Duodenal mucosa (tissue), 2 donors: Measurements from ENCODE around the gene DCN.
"Not testable (repeated sequence)": the region's sequence is repeated elsewhere in the genome, so short reads cannot be mapped to it uniquely, and the experiment has no call there.

Experiments used
- H3K27ac ChIP-seq: one replicate; pipeline ENCODE4 v1.7.0; 2013; ENCODE audit warnings: low read depth, low read length
- H3K27me3 ChIP-seq, 2 donors: one replicate each; pipeline ENCODE4 v1.7.0; 2013; ENCODE audit warnings: low read length in 2 of 2, control low read depth in 1 of 2; ENCODE audit not compliant: insufficient read depth in 2 of 2, control insufficient read depth in 1 of 2
- H3K36me3 ChIP-seq, 2 donors: one replicate each; pipeline ENCODE4 v1.7.0; 2013; ENCODE audit warnings: low read length in 2 of 2, control low read depth in 1 of 2; ENCODE audit not compliant: insufficient read depth in 2 of 2, control insufficient read depth in 1 of 2
- H3K4me1 ChIP-seq, 2 donors: one replicate each; pipeline ENCODE4 v1.7.0; 2013; ENCODE audit warnings: low read length in 2 of 2, control low read depth in 1 of 2; ENCODE audit not compliant: insufficient read depth in 2 of 2, control insufficient read depth in 1 of 2
- H3K4me3 ChIP-seq, 2 donors: one replicate each; pipeline ENCODE4 v1.7.0; 2013; ENCODE audit warnings: low read length in 2 of 2, low read depth in 1 of 2
- H3K9ac ChIP-seq, 2 donors: one replicate each; pipeline ENCODE4 v1.7.0; 2013; ENCODE audit warnings: low read length in 2 of 2, low read depth in 1 of 2
- H3K9me3 ChIP-seq, 2 donors: one replicate each; pipeline ENCODE4 v1.7.0; 2013; ENCODE audit warnings: low read length in 2 of 2, control low read depth in 1 of 2; ENCODE audit not compliant: control insufficient read depth in 1 of 2

Gene DCN

DNA sequence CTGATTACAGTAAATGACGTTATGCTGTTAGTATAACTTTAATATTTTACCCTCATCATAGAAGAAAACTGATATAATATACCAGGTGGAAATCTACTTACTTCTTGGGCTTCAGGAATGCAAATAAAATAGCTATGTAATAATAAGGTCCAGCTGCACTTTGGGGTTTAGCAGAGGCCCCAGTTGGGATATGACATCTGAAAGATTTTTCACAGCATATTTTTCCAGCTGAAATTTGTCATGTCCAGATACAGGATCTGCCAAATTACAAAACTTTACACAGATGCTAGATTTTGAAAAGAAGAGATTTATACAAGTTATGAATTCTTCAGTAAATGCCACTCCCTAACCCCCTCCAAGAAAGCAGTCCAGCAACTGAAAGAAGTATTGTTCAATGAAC is 29.2 kb upstream of the DCN start:
- Histone ChIP-seq H3K27me3 (no peaks in the 10 kb centered on the region), H3K27ac (no peak overlapping the region), H3K9me3 (peaks cover 0 to 3% of the 10 kb centered on the region in 2 donors), H3K9ac (no peak overlapping the region), H3K36me3 (no peaks in the 10 kb centered on the region), H3K4me1 (no peaks in the 10 kb centered on the region), H3K4me3 (no peak overlapping the region)

DNA sequence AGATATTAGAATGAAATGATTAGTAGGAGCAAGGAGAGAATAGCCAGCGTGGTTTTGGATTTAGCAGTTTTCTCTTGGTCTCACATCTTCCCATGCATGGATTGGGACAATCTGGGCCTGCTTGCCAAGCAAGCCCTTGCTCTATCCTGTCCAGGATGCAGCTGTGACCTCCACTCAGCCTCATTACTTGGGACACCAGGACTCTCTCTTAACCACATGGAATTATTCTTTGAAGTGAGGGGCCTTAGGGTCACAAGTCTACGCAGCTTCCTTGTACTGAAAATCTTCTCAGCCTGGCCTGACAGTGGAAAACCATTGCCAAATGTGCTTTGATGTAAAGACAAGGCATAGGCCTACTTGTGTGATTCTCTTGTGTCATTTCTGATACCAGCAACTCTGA is 28.0 kb upstream of the DCN start:
- Histone ChIP-seq H3K9me3 (peaks cover 0 to 3% of the 10 kb centered on the region in 2 donors), H3K36me3 (no peaks in the 10 kb centered on the region), H3K4me3 (no peak overlapping the region), H3K9ac (no peak overlapping the region), H3K27ac (no peak overlapping the region), H3K27me3 (no peaks in the 10 kb centered on the region), H3K4me1 (no peaks in the 10 kb centered on the region)

DNA sequence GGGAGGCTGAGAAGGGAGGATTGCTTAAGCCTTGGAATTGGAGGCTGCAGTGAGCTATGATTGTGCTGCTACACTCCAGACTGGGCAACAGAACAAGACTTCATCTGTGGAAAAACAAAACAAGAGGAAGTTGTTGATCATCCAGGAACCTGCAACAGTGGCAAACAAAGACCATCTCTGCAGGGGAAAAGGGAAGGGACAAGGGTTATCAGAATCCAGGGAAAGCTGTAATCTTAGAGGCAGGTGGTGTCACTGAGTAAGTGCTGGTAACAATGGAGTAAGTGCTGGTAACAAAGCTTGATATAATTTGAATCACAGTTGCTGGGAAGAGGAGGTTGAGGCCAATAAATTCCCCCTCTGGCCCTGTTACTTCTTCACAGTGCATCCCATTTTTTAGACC is 27.5 kb upstream of the DCN start:
- Histone ChIP-seq H3K27me3 (no peaks in the 10 kb centered on the region), H3K27ac (no peak overlapping the region), H3K36me3 (no peaks in the 10 kb centered on the region), H3K9ac (no peak overlapping the region), H3K4me1 (no peaks in the 10 kb centered on the region), H3K9me3 (peaks cover 0 to 3% of the 10 kb centered on the region in 2 donors), H3K4me3 (no peak overlapping the region)

DNA sequence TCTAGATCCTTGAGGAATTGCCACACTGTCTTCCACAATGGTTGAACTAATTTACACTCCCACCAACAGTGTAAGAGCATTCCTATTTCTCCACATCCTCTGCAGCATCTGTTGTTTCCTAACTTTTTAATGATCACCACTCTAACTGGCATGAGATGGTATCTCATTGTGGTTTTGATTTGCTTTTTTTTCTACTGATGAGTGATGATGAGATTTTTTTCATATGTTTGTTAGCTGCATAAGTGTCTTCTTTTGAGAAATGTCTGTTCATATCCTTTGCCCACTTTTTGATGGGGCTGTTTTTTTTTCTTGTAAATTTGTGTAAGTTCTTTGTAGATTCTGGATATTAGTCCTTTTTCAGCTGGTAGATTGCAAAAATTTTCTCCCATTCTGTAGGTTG is 24.7 kb upstream of the DCN start:
- not testable (repeated sequence) for H3K9ac ChIP-seq, H3K4me3 ChIP-seq, H3K36me3 ChIP-seq, H3K9me3 ChIP-seq, H3K4me1 ChIP-seq, H3K27ac ChIP-seq, H3K27me3 ChIP-seq

DNA sequence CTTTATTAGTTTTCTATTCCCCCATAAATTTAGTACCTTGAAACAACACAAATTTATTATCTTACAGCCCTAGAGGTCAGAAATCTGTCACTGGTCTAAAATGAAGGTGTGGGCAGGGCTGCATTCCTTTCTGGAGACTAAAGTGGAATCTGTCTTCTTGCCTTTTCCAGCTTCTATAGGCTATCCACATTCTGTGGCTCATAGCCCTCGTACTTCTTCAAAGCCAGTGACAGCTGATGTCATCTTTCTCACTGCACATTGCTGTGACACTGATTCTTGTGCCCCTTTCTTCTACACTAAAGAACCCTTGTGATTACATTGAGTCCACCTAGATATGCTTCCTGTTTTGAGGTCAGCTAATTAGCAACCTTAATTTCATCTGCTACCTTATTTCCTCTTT is 23.2 kb upstream of the DCN start:
- H3K27me3 ChIP-seq, result no peaks in the 10 kb centered on the region
- H3K36me3 ChIP-seq, result no peaks in the 10 kb centered on the region
- no peak overlapping the region for H3K27ac ChIP-seq
- H3K4me1 ChIP-seq, result no peaks in the 10 kb centered on the region
- H3K9ac ChIP-seq, result no peak overlapping the region
- H3K9me3 ChIP-seq, result peaks cover 0 to 3% of the 10 kb centered on the region in 2 donors
- no peak overlapping the region for H3K4me3 ChIP-seq

DNA sequence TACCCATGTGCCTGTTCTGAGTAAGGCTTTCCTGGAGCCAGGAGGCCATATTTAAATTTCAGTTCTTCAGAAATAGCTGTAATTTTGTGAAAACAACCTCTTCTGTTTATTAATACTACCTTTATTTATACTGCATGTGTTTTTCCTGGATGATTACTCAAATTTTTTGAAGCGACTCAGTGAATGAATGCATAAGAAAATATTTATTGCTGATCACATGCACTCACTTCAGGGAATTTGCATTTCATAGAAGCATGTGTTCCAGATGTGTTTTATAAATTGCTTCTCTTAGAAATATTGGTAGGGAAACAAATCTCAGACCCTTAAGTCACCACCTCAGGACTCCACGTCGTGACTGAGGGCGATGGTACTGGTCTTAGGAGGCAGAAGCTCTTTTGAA is 21.8 kb upstream of the DCN start:
- no peaks in the 10 kb centered on the region for H3K27me3 ChIP-seq
- no peaks in the 10 kb centered on the region for H3K36me3 ChIP-seq
- H3K4me1 ChIP-seq, result no peaks in the 10 kb centered on the region
- peaks cover 0 to 3% of the 10 kb centered on the region in 2 donors for H3K9me3 ChIP-seq
- H3K27ac ChIP-seq, result no peak overlapping the region
- H3K9ac ChIP-seq, result no peak overlapping the region
- H3K4me3 ChIP-seq, result no peak overlapping the region

DNA sequence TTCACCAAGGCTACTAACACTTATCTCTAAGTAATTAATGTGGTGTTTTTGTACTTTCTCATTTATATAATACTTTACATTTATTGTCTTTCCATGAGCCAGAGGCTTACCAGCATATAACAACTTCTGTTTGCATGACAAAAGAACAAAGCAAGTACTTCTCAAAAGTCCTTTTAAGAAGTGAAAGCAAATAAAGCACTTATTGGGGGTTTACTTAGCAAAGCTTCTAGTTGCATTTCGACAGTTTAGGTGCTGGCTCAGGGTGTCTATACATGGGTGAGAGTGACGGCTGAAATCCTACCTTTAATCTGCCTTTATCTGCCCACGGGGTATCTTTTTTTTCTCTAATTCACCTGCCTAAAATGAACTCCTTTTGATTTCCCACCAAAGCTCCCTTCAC is 21.0 kb upstream of the DCN start:
- Histone ChIP-seq H3K27me3 (no peaks in the 10 kb centered on the region), H3K4me1 (no peaks in the 10 kb centered on the region), H3K27ac (no peak overlapping the region), H3K36me3 (no peaks in the 10 kb centered on the region), H3K9ac (no peak overlapping the region), H3K4me3 (no peak overlapping the region), H3K9me3 (peaks cover 0 to 3% of the 10 kb centered on the region in 2 donors)

DNA sequence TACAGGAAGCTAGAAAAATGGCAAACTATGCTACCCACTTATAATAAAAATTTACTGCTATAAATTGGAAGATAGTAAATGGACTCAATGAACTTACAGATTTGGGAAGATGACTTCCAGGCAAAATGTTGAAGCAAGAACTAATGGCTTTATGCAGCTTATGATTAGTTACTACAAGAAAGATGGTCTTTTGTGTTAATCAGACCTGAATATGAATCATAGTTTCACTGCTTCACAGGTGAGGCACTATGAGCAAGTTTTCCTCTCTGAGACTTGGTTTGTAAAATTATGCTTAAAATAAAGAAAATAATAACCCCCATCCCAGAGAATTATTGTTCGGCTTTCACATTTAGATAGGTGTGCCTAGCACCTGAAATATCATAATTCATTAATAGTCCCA is 19.8 kb upstream of the DCN start:
- no peaks in the 10 kb centered on the region for H3K36me3 ChIP-seq
- no peaks in the 10 kb centered on the region for H3K9me3 ChIP-seq
- no peak overlapping the region for H3K4me3 ChIP-seq
- H3K9ac ChIP-seq, result no peak overlapping the region
- H3K4me1 ChIP-seq, result no peaks in the 10 kb centered on the region
- no peaks in the 10 kb centered on the region for H3K27me3 ChIP-seq
- no peak overlapping the region for H3K27ac ChIP-seq

DNA sequence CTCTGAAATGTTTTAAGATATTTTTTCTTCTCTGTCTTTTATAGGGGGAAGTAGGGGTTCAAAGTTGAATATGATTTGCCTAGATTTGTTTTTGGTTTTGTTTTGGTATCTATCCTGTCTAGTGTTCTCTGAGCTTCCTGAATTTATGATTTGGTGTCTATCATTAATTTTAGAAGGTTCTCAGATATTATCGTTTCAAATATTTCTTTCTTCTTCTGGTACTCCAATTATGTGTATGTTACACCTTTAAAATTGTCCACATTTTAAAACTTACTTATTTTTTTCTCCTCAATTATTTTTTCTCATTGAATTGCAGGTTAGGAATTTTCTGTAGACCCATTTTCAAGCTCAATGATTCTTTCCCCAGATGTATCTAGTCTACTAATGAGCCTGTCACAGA is 13.8 kb upstream of the DCN start:
- Histone ChIP-seq H3K36me3 (no peaks in the 10 kb centered on the region), H3K9me3 (peaks cover 0 to 3% of the 10 kb centered on the region in 2 donors)

DNA sequence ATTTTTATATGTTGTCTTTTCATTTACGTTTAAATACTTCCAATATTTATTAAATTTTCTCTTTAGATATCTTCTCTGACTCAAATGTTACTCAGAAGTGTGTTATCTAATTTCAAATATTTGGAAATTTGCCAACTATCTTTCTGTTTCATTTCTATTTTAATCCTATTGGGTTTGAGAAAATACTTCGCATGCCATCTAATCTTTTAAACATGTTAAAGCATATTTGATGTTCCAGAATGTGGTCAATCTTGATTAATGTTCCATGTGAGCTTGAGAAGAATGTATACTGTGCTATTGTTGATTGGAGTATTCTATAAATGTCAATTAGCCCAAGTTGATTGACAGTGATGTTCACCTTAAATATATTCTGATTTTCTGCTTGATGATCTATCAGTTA is 11.9 kb upstream of the DCN start:
- no peak overlapping the region for H3K9ac ChIP-seq
- no peak overlapping the region for H3K27ac ChIP-seq
- H3K4me1 ChIP-seq, result no peaks in the 10 kb centered on the region
- peaks cover 0 to 3% of the 10 kb centered on the region in 2 donors for H3K9me3 ChIP-seq
- no peaks in the 10 kb centered on the region for H3K27me3 ChIP-seq
- H3K36me3 ChIP-seq, result no peaks in the 10 kb centered on the region
- H3K4me3 ChIP-seq, result no peak overlapping the region

More for the DNA sequence above, 13.8 kb upstream of the DCN start:
- Histone ChIP-seq H3K4me1 (no peaks in the 10 kb centered on the region), H3K4me3 (no peak overlapping the region), H3K27me3 (no peaks in the 10 kb centered on the region), H3K9ac (no peak overlapping the region), H3K27ac (no peak overlapping the region)

DNA sequence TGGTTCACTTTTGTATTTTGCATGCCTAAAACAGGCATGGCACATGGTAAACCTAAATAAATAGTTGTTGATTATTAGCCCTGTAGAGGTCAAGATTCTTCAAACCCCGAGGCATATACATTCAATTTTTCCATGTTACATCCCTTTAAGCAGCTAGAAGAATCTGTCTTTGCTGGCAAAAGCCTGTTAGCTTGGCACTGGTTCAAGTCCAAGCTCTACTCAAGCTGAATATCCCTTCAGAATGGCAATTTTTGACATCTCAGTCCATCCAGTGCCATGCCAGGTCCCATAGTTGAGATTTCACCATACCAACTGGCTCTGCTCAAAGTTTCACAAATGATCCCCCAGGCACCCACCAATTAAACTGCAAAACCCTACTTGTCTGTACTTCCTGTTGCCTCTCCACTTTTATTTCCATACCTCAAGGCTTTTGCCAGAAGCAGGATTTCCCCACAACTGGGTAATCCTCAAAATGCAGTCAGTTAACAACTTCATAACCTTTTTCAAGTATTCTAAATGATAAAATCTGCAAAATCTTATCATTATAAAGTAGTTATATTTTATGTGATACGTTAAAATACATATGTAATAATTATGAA is 9.0 kb upstream of the DCN start:
- H3K27me3 ChIP-seq, result no peaks in the 10 kb centered on the region

More for the DNA sequence above, 9.0 kb upstream of the DCN start:
- Histone ChIP-seq H3K4me1 (peaks cover 3 to 8% of the 10 kb centered on the region in 2 donors), H3K9ac (no peak overlapping the region), H3K36me3 (no peaks in the 10 kb centered on the region), H3K4me3 (no peak overlapping the region), H3K27ac (no peak overlapping the region), H3K9me3 (peaks cover 0 to 3% of the 10 kb centered on the region in 2 donors)
